ENCODE results near the gene BRCC3.

BRCC3 gene

GRCh38 chrX:155169881-155170280 is 98.6 kb downstream of the BRCC3 start:
- no peak for TF ChIP-seq ZFX (IDR thresholded peaks at IDR 0.05; ENCODE audit: borderline replicate concordance)
- no peak for TF ChIP-seq CTCF (IDR thresholded peaks at IDR 0.05)
- H3K27ac ChIP-seq, result no peak overlapping the region

Data from 22Rv1 (cell line).